ENCODE measurements around the gene CHSY1. TPM values are rescaled to one million over a fixed set of nuclear protein-coding genes. Genes with fewer than 3 reads are reported as not detected.

The CHSY1 gene
- total RNA-seq, 4 donors from 2014 or later: 19.2 to 36.8 (median 28.1) TPM

- TF ChIP-seq CTCF (IDR thresholded peaks at IDR 0.05; ENCODE audit: low read depth): no peak
Observed at GRCh38 chr15:101165905-101166471, 85.9 kb downstream of the CHSY1 start.

- TF ChIP-seq CTCF (IDR thresholded peaks at IDR 0.05; ENCODE audit: low read depth): no peak
Observed at GRCh38 chr15:101162701-101163483, 89.0 kb downstream of the CHSY1 start.

- TF ChIP-seq CTCF (IDR thresholded peaks at IDR 0.05; ENCODE audit: low read depth): no peak
Observed at GRCh38 chr15:101161656-101162055, 90.2 kb downstream of the CHSY1 start.

GRCh38 chr15:101159936-101160815 is 91.7 kb downstream of the CHSY1 start:
- TF ChIP-seq CTCF (IDR thresholded peaks at IDR 0.05; ENCODE audit: low read depth): no peak

- no peak for TF ChIP-seq CTCF (IDR thresholded peaks at IDR 0.05; ENCODE audit: low read depth)
Observed at GRCh38 chr15:101159096-101159935, 92.5 kb downstream of the CHSY1 start.

GRCh38 chr15:101158166-101159095 is 93.4 kb downstream of the CHSY1 start:
- TF ChIP-seq CTCF (IDR thresholded peaks at IDR 0.05; ENCODE audit: low read depth): no peak
